Measurements from ENCODE around the gene FRRS1.

GRCh38 chr1:99726818-99727217 is 39.6 kb downstream of the FRRS1 start:
- TF ChIP-seq POLR2AphosphoS5 (IDR thresholded peaks at IDR 0.05; ENCODE audit: borderline replicate concordance, low read depth, low read length) (no peak), FOXP2 (optimal IDR thresholded peaks at IDR 0.05; ENCODE audit: control extremely low read depth, extremely low read length, insufficient read depth) (no peak)
